Measurements from ENCODE around the gene CRYL1.

The CRYL1 gene

DNA sequence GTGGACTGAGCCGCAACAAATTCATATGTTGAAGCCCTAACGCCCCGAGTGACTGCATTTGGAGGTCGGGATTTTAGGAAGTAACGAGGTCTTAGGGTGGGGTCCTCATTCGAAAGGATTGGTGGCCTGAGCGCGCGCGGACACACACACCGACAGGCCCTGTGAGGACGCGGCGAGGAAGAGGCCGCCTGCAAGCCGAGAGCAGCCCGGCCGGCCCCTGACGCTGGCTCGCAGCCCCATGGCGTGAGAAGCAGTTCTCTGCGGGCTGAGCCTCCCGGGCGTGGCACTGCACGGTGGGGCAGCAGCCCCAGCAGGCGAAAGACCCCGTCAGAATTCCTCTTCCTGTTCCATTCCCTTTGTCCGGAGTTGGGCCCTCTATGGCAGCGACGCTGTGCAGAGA is 131.2 kb downstream of the CRYL1 start:
- no peak for ATAC-seq

DNA sequence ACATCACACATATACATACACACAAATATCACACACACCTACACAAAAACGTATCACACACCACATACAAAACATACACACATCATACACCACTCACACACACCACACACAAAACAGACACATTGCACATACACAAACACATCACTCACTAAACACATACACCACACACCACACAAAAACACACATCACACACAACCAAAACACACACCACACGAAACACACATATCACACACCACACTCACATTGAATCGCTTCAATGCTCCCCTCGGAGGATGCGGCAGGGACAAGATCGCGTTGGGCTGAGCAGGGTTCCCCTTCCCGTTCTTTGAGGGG is 131.5 kb downstream of the CRYL1 start:
- ATAC-seq, result no peak

DNA sequence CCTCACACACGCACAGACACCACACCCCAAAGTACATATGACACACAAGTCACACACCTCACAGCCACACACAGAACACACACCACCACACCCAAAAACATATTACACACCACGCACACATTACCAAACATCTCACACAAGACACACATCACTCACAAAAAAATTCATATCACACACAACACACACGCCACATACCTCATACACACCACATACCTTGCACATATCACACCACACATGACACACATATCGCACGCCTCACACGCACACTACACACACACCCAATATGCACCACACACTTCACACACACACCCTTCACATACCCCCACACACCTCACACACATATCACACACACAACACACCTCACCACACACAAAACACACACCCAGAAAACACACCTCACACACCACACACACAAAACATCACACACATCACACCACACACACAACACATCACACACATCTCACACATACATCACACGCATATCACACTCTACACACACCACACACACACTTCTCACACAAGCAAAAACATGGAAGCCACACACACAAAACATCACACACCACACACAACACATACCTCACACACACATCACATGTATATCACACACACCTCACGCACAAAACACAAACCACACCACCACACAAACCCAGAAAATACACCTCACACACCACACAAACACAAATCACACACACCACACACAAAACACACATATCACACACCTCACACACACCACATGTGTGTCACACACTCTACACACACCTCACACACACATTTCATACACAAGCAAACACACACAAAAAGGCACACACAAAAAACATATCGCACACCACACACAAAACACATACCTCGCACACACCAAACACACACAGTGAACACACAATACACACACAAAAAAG is 132.1 kb downstream of the CRYL1 start:
- ATAC-seq, result no peak

DNA sequence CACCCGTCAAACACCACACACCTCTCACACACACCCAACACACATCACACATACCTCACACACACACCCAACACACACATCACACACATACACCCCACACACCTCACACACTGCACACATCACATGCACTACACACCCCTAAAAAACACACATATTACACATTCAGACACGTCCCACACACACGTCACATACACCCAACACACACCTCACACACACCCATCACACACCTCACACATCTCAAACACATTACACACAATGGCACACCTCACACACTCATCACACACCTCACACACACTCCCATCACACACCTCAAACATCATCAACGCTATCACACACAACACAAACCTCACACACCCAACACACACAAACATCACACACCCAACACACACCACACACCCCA is 133.1 kb downstream of the CRYL1 start:
- no peak for ATAC-seq

DNA sequence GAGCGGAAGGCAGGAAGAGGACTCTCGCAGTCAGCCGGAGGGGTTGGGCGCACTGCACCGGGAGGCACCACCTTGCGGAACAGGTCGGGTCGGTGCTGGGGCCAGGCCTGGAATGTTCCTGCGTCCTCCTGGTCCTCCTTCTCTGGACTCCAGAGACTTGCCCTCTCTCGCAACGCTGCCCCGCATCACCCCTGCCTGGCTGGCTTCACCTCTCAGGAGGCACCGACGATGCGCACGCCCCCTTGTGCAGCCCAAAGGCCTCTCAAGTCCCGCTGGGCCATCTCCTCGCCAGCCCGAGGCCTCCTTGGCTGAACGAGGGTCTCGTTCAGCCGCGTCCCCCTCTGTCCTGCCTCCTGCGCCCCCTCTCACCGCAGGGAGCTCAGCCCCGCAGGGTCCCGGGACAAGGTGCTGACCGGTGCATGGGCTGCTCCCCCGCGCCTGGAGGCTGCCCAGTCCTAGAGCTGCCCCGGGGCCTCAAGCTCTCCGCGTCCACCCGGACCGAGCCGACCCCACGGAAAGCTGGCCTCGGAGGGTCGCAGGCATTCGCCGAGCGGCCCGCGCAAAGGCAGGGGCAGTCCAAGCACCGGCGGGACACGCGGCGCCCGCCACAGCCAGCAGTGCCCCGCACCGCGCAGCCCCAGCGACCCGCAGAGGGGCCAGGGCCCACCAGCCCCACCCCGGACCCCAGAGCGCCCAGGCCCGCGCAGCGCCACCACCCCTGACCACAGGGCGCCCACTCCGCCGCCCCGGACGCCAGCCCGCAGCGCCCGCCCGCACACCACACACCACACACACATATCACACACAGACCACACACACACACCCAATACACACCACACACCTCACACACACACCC is 133.8 kb downstream of the CRYL1 start:
- ATAC-seq, result no peak

DNA sequence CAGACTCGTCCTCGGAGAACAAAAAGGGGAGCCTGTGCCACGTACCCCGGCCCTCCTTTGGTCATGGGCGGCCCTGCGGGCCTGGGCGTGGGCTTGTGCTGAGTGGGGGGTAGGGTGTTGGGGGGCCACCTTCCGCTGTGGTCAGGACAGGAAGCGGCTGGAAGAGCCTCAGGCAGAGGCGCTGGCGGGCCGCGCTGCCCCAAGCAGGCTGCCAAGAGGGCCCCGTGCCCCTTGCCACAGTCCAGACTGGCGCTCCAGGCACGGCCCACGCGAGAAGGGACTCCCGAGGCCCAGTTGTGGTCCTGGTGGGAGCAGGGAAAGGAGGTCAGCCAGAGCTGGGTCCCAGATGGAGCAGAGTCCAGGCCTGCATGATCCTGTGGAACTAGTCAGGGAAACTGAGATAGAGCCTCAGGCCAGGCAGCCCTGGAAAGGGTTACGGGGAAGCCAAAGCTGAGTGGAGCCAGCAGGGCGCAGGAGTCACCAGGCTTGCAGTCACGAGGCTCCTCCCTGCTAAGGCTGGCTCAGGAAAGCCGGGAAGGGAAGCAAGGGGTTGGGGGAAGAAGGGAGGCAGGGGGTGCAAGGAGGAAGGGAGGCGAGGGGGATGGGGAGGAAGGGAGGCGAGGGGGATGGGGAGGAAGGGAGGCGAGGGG is 135.0 kb downstream of the CRYL1 start:
- no peak for ATAC-seq

DNA sequence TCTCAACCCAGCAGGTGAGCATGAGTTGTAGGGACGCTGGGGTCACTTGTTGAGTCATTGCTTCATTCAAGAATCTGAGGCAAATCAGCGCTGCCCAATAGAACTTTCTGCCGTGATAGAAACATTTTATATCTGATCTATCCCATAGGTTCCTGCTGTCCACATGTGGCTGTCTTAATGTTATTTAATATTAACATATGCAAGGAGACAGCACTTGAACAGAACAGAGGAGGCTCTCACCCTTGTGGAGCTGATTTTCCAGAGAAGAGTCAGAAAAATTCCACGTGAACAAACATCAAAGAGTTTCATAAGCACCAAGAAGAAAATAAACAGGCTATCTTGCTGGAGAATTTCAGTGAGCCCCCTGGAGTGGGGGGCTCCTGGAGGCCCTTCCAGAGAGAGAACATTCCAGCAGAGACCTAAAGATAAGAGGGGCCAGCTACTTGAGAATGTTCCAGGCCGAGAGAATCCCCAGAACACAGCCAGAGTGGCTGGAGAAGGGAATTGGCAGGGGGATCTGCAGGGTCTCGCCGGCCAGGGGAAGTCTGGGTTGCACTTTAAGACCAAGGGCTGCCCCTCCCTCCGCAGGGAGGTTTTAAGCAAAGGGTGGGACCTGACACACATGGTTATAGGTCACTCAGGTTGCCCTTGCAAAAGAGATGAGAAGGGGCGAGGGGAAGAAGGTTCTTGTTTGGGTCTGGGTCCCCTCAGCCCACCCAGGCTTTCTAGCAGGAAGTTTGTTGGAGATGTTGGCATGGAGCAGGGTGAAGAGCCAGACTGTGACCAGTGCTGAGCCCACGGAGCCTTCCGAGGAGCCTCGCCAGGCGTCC is 135.7 kb downstream of the CRYL1 start:
- ATAC-seq, result no peak

DNA sequence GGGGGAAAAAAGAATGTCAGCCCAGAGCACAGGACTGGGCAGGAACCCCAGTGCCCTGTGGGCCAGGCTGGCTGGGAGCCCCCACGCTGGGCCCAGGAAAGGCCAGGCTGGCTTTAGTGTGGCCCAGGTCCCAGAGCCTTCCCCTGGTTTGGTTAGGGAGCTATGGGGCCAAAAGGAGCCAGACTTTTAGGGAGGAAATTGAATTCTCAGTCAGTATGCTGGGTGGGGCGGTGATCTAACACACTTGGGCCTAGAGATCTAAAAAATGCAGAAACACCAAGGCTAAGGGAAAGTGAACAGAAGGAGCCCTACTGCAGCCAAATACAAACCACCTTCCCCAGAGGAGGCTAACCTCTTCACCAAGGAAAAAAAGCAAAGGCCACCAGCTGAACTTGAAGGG is 137.5 kb downstream of the CRYL1 start:
- ATAC-seq, result no peak

DNA sequence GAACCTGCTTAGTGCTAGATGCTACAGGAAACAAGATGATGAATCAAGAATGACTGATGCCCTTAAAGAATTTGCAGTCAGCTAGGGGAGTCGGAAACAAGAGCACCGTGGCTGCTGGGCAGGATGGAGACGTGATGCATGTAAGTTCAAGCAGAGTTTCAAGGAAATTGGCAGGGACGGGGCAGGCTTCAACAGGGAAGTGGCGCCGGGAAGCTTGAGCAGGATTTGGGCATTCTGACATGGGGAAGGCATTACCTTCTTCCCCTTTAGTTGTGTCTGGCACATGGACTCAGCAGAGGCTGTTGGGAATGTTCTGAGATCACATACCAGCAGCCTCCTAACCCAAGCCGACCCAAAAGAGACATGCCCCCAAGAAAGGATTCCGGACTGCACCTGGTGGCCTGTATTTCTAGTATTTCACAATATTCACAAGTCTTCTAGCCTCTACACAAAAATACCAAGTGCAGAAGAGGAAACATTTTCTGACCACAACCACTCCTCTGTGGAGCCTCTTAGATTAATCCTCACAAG is 138.2 kb downstream of the CRYL1 start:
- ATAC-seq, result no peak

DNA sequence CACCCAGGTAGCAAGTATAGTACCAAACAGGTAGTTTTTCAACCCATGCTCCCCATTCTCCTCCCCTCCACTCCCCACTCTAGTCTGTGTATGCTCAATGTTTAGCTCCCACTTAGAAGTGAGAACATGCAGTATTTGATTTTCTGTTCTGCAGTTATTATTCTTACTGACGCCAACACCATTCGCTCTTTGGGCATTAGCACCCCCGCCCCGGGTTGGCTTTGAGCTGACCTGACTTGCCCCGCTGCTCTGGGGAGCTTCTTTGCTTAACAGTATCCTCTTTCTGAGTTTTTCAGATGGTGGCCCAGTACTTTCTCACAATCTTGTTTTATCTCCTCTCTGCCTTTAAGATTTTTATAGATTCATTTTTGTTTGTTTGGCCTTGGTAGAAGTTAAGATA is 138.7 kb downstream of the CRYL1 start:
- no peak for ATAC-seq

DNA sequence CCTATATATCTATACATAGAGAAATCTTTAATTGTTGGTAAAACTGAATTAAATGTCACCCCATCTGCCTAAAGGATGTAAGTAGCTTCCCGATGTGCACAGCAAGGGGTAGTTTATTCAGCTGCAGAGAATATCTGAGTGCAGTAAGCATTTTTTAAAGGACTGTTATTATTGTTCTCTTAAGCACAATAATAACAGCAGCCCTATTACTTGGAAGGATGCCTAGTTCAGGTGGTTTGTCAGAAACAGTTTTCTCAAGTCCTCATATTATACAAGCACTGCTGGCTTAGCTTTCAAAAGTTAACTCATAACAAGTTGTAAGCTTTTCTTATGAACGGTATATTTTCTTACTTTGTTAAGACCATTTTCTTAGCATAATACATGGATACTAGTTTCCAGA is 142.6 kb downstream of the CRYL1 start:
- no peak for ATAC-seq

DNA sequence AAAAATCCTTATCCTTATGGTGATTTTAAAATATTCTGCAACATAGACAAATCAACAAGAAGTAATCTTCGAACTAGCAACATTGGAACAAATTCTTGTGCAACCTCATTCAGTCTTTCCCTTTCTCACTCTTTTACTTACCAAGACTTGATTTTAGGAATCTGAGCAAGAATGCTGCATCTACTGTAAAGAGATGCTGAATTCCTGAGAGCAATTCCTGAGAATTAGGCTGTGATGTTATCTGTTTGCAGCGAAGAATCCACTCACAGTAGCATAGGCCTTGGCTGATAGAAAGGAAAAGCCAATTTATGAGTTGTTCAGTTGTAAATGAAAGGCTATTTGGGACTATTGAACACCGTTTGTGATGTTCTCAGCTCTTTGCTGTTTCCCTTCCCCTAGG is 144.3 kb downstream of the CRYL1 start:
- ATAC-seq, result no peak

DNA sequence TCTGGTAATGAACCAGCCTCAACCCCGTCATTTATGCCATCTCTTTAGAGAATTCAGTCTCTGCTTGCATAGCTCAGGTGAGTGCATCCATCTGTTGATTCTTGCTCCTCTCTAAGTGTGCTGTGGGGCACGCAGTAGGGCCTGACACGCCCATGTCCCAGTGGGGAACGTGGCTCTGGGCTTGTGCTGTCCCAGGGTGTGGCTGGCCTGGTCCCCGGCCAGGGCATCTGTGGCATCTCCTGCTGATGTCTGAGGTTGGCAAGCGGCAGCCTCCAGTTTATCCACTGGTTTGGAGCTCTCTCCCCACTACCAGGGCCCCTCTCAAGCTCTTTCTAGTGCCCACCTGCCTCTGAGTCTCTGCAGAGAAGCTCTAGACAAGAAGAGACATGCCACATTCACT is 146.9 kb downstream of the CRYL1 start:
- ATAC-seq, result no peak

DNA sequence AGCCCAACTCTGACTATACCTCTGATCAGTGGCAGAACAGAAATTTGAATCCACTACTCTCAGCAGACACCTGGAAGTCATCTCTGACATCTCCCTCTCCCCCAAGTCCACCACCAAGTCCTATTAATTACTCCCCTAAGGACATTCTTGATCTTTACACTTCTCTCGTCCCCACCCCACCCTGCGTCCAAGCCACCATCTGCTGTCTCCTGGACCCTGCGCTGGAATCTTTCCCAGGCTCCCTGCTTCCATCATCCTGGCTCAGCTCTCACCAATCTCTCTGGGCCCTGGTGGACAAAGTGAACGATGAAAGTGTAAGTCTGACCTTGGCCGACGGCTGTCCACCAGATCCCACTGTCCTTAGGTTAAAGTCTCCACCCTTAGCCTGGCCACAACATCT is 147.9 kb downstream of the CRYL1 start:
- ATAC-seq, result no peak

DNA sequence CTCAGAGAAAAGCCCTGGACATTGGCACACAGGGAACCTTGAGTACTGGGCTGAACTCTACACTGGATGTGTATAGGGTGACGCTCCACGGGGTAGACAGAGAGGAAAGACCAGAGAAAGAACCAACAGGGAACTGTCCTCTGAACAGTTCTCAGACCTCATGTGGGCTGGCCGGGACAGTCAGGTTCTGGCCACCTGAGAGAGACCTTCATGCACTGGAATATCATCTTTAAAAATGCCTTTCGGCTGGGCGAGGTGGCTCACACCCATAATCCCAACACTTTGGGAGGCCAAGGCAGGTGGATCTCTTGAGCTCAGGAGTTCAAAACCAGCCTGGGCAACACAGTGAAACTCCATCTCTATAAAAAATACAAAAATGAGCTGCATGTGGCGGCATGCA is 149.8 kb downstream of the CRYL1 start:
- no peak for ATAC-seq

DNA sequence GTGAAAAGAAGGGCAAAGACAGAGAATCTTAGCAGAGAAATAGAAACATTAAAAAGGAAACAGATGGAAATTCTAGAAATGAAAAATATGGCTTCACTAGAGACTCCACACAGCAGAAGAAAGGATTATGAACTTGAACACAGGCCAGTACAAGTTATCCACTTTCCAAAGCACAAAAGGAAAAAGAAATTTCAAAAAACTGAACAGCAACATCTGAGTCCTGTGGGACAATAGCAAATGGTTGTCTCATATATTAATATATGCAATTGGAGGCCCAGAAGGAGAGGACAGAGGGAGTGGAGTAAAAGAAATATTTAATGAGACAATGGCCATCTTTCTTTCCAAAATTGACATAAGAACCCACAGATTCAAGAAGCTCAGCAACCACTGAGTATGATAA is 151.8 kb downstream of the CRYL1 start:
- ATAC-seq, result no peak

DNA sequence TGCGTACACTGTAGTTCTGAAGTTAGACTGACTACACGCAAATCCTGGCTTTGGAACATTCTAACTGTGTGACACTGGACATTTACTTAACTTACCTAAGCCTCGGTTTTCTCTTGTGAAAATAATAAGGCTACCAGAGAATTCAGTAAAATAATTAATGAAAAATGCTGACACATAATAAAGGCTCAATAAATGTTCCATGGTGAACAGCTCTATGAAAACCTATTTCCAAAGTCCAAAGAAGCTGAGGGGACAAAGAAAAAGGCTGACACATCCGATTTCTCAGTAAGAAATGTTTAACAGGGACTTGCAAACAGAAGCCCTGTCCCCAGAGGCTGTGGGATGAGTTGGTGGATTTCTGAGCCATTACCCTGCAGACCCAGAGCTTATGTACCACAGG is 153.8 kb downstream of the CRYL1 start:
- ATAC-seq, result no peak

DNA sequence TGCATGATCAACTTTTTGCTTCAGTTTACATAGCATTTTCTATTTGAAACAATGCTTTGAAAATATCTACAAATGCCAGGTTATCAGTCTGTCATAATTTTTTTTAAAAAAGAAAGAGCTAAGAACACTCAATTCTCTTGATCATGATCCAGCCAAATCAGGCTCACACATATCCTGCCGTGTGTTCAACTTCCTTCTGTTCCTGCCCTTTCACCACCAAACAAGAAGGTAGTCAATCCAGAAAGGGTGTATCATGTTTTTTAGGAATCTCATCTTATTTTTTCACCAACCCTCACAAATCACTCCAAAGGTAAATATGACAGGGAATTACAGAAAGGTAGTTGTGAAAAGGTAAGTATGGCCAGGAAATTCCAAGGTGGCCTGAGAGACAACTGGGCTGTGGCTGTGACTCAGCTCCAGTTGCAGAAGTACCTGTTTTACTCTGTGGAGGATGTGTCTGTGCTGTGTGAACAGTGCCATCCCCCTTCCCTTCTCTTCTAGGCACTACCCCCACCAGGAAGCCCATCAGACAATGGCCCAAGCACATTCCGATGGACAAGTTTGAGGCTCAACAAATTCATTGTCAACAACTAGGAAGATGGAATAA is 154.7 kb downstream of the CRYL1 start:
- ATAC-seq, result no peak

DNA sequence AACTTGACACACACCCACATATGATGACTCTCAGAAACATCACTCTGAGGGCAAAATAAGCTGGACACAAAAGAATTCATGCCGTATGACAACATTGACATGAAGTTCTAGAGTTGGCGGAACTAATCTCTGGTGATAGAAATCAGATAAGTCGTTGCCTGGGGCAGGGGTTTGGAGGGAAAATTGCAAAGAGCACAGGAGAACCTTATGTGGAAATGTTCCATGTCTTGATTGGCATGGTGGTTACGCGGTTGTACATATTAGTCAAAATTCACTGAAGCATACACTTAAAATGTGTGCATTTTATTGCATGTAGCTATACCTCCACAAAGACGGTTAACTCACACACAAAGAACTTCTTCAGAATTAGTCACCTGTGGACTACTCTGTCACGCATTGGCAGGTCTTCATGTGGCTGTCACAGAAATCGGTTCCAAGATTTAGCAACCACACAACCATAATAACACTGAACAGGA is 155.7 kb downstream of the CRYL1 start:
- peak in 1 of 2 donors; percentile 17 for ATAC-seq

DNA sequence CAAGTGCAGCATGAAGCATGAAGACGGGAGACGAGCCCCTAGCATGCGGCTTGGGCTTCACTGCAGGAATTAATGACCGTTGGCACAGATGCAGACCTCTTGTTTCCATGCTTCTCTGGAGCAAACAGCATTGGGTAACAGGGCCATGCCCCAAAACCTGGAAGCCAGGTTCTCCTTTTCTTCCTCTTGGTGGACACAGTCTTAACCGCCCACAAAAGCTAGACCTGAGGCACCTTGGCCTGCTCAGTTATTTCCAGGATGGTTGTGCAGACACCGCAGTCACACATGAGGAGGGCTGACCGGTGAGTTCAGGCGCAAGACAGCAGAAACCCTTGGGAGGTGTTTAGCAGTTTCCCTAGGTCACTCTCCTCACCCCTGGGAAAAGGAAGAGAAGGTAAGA is 159.6 kb downstream of the CRYL1 start:
- no peak for ATAC-seq

DNA sequence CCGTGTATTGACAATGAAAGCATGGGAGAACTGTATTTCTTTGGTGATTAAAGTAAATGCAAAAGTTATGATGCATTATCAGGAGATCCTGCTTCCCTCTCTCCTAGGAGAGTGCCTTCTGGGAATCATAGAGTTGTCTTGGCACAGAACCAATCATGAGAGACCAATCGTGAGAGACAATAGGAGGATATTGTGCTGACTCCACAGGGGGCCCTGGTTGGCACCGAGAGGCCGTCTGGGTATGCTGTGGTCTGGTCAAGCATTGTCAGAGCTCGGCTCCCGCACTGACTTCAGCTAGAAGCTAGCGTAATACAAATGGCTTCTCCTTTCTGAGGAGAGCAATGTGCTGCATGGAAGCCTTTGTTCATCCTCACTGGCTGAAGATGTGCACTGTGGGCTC is 162.1 kb downstream of the CRYL1 start:
- no peak for ATAC-seq

DNA sequence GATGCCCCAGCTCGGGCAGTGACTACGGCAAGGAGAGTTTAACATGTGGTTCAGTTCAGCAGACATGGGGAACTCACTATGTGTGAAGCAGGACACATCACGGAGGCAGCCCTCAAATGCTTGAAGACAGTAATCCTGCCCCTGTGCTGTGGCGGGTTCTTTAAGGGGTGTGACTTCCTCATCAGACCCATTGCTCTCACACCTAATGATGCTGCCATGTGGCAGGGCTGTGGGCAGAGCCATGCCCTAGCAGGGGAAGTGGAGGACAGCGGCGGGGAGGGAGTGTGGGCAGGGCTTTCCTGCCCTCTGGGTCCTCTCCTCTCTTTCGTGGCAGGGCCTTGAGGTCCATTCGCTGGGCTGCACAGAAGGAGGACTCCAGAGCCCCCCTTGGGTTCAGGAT is 162.5 kb downstream of the CRYL1 start:
- no peak for ATAC-seq
